HG02870 (cell line): ENCODE data around the gene PNMA6F.
"Not testable (repeated sequence)": the region's sequence is repeated elsewhere in the genome, so short reads cannot be mapped to it uniquely, and the experiment has no call there.

Experiments used
- ATAC-seq: cut with Tn5 transposase; IDR thresholded peaks from one replicate; pipeline ENCODE4 v1.9.1; 2021; ENCODE audit warnings: mild to moderate bottlenecking, moderate library complexity; ENCODE audit not compliant: unreplicated experiment

PNMA6F gene

GRCh38 chrX:153336121-153336894 is 14.7 kb upstream of the PNMA6F start:
- peak; percentile 35 for ATAC-seq

- ATAC-seq, result no peak
Measured at GRCh38 chrX:153334654-153335295, 13.2 kb upstream of the PNMA6F start.

GRCh38 chrX:153333821-153334653 is 12.5 kb upstream of the PNMA6F start, which contains the start of gene ZNF275:
Gene ZNF275 (plus strand): TSS chrX:153334153. CDS start chrX:153336680, 2,527 bp downstream.
- ATAC-seq, result peak; percentile 70

GRCh38 chrX:153333266-153333665 is 11.7 kb upstream of the PNMA6F start:
- no peak for ATAC-seq

- no peak for ATAC-seq
Measured at GRCh38 chrX:153327561-153327960, 6.0 kb upstream of the PNMA6F start.

GRCh38 chrX:153320555-153321184 is 897 bp downstream of the PNMA6F start:
- ATAC-seq, result no peak

- not testable (repeated sequence) for ATAC-seq
Measured at GRCh38 chrX:153320047-153320443, 1.5 kb downstream of the PNMA6F start.

GRCh38 chrX:153319295-153320046 is 2.1 kb downstream of the PNMA6F start:
- no peak for ATAC-seq

GRCh38 chrX:153318811-153319210 is 2.8 kb downstream of the PNMA6F start:
- ATAC-seq, result no peak

GRCh38 chrX:153317996-153318722 is 3.4 kb downstream of the PNMA6F start:
- no peak for ATAC-seq

GRCh38 chrX:153317306-153317705 is 4.3 kb downstream of the PNMA6F start:
- ATAC-seq, result no peak

GRCh38 chrX:153312842-153313241 is 8.7 kb downstream of the PNMA6F start:
- no peak for ATAC-seq

GRCh38 chrX:153312041-153312440 is 9.5 kb downstream of the PNMA6F start:
- ATAC-seq, result no peak

GRCh38 chrX:153310901-153311300 is 10.7 kb downstream of the PNMA6F start:
- no peak for ATAC-seq

GRCh38 chrX:153307276-153308178 is 14.0 kb downstream of the PNMA6F start:
- no peak for ATAC-seq

- ATAC-seq, result no peak
Measured at GRCh38 chrX:153306527-153307115, 14.9 kb downstream of the PNMA6F start.

- ATAC-seq, result no peak
Measured at GRCh38 chrX:153305972-153306371, 15.6 kb downstream of the PNMA6F start.
